Fibroblast of pulmonary artery (primary cell): ENCODE measurements around the gene GSC2.

ENCODE experiments used
- DNase-seq: peaks from one replicate; pipeline ENCODE4 v3.0.0-alpha.2; 2010; ENCODE audit warnings: low read depth
- H3K4me3 ChIP-seq: replicated peaks from 2 replicates; pipeline ENCODE4 v1.5.1; 2011; ENCODE audit warnings: low read depth, mild to moderate bottlenecking, control low read depth, low read length, moderate library complexity
- CTCF ChIP-seq: IDR thresholded peaks from 2 replicates; pipeline ENCODE4 v1.5.1; 2011; ENCODE audit warnings: mild to moderate bottlenecking, control low read depth, low read length, inconsistent platforms; ENCODE audit errors: missing control alignments

The GSC2 gene

DNA sequence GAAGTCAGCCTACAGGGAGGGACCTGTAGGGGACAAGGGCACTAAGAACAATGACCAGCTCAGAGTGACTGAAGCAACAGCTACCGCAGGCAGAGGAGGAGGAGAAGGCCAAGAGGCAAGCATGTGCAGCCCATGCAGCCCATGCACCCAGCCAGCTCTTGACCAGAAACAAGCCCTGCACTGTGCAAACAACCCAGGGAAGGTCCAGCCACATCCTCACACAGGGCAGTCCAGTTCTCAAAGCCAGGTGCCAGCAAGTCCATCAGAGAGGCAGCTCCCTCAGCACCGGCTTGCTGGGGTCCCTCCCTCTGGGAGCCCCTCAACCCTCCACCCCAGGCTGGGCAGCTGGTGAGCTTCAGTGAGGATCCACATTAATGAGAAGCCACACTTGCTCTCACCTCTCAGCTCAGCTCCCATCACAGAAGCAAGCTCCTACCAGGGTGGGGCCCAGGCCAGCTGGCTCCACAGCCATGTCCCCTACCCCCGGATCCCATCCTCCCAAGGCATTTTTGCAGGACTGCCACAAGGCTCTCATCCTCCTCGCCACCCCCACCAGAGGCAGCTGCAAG is 35.0 kb downstream of the GSC2 start:
- no peak for TF ChIP-seq CTCF
- no peak for DNase-seq
- H3K4me3 ChIP-seq = no peak overlapping the region

DNA sequence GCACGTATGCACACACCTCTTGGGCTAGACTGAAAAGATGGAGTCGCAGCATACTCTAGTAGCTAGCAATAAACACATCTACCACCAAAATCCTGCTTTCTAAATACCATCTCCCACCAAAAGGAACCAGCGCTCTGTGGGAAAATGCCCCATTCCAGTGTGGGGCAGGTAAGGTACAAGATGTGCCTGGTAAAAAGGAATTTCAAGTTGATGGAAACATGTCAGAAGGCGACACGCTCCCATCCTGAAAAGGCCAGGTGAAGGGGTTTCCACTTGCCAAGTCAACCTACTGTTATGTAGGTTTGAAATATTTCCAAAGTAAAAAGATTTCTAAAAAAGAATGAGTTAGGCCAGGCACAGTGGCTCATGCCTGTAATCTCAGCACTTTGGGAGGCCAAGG is 36.7 kb downstream of the GSC2 start:
- TF ChIP-seq CTCF = no peak
- H3K4me3 ChIP-seq = no peak overlapping the region
- no peak for DNase-seq

GRCh38 chr22:19111584-19111983 is 38.5 kb downstream of the GSC2 start:
- TF ChIP-seq CTCF = no peak
- H3K4me3 ChIP-seq = no peak overlapping the region
- DNase-seq = no peak

- TF ChIP-seq CTCF = no peak
- no peak overlapping the region for H3K4me3 ChIP-seq
- no peak for DNase-seq
Observed at GRCh38 chr22:19111140-19111539, 39.0 kb downstream of the GSC2 start.

GRCh38 chr22:19110646-19111045 is 39.4 kb downstream of the GSC2 start:
- no peak overlapping the region for H3K4me3 ChIP-seq
- DNase-seq = no peak
- no peak for TF ChIP-seq CTCF

DNA sequence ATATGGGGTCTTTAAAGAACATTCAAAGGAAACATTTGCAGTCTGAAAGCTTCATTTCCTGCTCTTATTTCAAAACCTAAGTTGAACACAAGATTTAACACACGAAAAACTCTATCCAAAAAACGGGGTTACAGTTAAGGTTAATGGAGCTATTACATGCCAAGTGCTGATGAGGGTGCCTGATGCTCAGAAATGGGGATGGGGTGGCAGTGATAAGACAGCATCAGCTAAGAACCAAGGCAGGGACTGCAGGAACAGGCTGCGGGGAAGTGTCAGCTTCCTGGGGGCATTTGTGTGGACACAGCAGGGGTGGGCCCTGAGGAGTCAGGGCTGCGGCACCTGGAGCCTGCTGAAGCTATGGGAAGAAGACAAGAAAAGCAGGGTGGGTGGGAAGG is 40.0 kb downstream of the GSC2 start:
- no peak overlapping the region for H3K4me3 ChIP-seq

More for the DNA sequence above, 40.0 kb downstream of the GSC2 start:
- TF ChIP-seq CTCF = no peak
- no peak for DNase-seq
